ENCODE results near the gene MBNL2.

The MBNL2 gene

GRCh38 chr13:97382276-97382675 lies 160.1 kb downstream of the MBNL2 start:
- DNase-seq (ENCODE audit: low spot score): no peak

GRCh38 chr13:97384371-97384770 lies 162.2 kb downstream of the MBNL2 start:
- no peak for DNase-seq (ENCODE audit: low spot score)

GRCh38 chr13:97385146-97385545 lies 163.0 kb downstream of the MBNL2 start:
- DNase-seq (ENCODE audit: low spot score): no peak

GRCh38 chr13:97385854-97386253 lies 163.7 kb downstream of the MBNL2 start:
- no peak for DNase-seq (ENCODE audit: low spot score)

GRCh38 chr13:97386801-97387484 lies 164.8 kb downstream of the MBNL2 start:
- DNase-seq (ENCODE audit: low spot score): peak; percentile 51

- no peak for DNase-seq (ENCODE audit: low spot score)
Measured at GRCh38 chr13:97387485-97387839, 165.3 kb downstream of the MBNL2 start.

GRCh38 chr13:97387890-97388289 lies 165.8 kb downstream of the MBNL2 start:
- no peak for DNase-seq (ENCODE audit: low spot score)

- no peak for DNase-seq (ENCODE audit: low spot score)
Measured at GRCh38 chr13:97388373-97388772, 166.2 kb downstream of the MBNL2 start.

GRCh38 chr13:97390941-97391600 lies 168.9 kb downstream of the MBNL2 start:
- DNase-seq (ENCODE audit: low spot score): no peak

- no peak for DNase-seq (ENCODE audit: low spot score)
Measured at GRCh38 chr13:97392020-97392419, 169.9 kb downstream of the MBNL2 start.

GRCh38 chr13:97394542-97394941 lies 172.4 kb downstream of the MBNL2 start:
- no peak for DNase-seq (ENCODE audit: low spot score)

GRCh38 chr13:97395447-97396136 lies 173.5 kb downstream of the MBNL2 start:
- DNase-seq (ENCODE audit: low spot score): no peak

GRCh38 chr13:97397267-97397666 lies 175.1 kb downstream of the MBNL2 start:
- no peak for DNase-seq (ENCODE audit: low spot score)

- no peak for DNase-seq (ENCODE audit: low spot score)
Measured at GRCh38 chr13:97401421-97401820, 179.3 kb downstream of the MBNL2 start.

GRCh38 chr13:97403893-97404750 lies 182.0 kb downstream of the MBNL2 start:
- DNase-seq (ENCODE audit: low spot score): no peak

GRCh38 chr13:97407540-97407939 lies 185.4 kb downstream of the MBNL2 start:
- no peak for DNase-seq (ENCODE audit: low spot score)

- no peak for DNase-seq (ENCODE audit: low spot score)
Measured at GRCh38 chr13:97408938-97409337, 186.8 kb downstream of the MBNL2 start.

GRCh38 chr13:97411984-97412383 lies 189.9 kb downstream of the MBNL2 start:
- no peak for DNase-seq (ENCODE audit: low spot score)

GRCh38 chr13:97413694-97414093 lies 191.6 kb downstream of the MBNL2 start:
- no peak for DNase-seq (ENCODE audit: low spot score)

- no peak for DNase-seq (ENCODE audit: low spot score)
Measured at GRCh38 chr13:97414392-97414791, 192.3 kb downstream of the MBNL2 start.

GRCh38 chr13:97417698-97418097 lies 195.6 kb downstream of the MBNL2 start:
- DNase-seq (ENCODE audit: low spot score): no peak

All from globus pallidus (tissue), 1 donor.